Urinary bladder (tissue), 4 donors: ENCODE data around the gene PHAX. TPM values are rescaled to one million over a fixed set of nuclear protein-coding genes. Genes with fewer than 3 reads are reported as not detected.
A peak's percentile ranks its signal among the peaks of the same experiment; 100 is the strongest.
"Not testable (repeated sequence)": the region's sequence is repeated elsewhere in the genome, so short reads cannot be mapped to it uniquely, and the experiment has no call there.

Experiments used
- DNase-seq: peaks from one replicate; pipeline ENCODE4 v3.0.0-alpha.2; 2015; ENCODE audit errors: extremely low spot score
- H3K27ac ChIP-seq: one replicate; pipeline ENCODE4 v1.5.1; 2013; ENCODE audit warnings: low read depth, mild to moderate bottlenecking, moderate library complexity
- H3K36me3 ChIP-seq: one replicate; pipeline ENCODE4 v1.6.1; 2013; ENCODE audit warnings: mild to moderate bottlenecking, moderate library complexity; ENCODE audit not compliant: insufficient read depth
- H3K4me1 ChIP-seq: one replicate; pipeline ENCODE4 v1.6.1; 2013; ENCODE audit warnings: mild to moderate bottlenecking, moderate library complexity; ENCODE audit not compliant: insufficient read depth
- H3K4me3 ChIP-seq: one replicate; pipeline ENCODE4 v1.5.1; 2013; ENCODE audit warnings: low read depth, low read length
- whole genome bisulfite sequencing: extraction: QIAGEN DNeasy Blood & Tissue Kit; methylation state at CpG from one replicate; pipeline ENCODE4 v1.1.7; 2013; 5-methylcytosine and 5-hydroxymethylcytosine counted together
- polyA plus RNA-seq: library from polyadenylated mRNA; stranded (reverse); fragments of 200-250 nt; gene quantifications from one replicate; pipeline ENCODE4 v1.2.3, GENCODE V29; 2013
- total RNA-seq: library from RNA; depleted of rRNA; stranded (reverse); fragments of >200 nt; gene quantifications from one replicate; pipeline ENCODE4 v1.2.3, GENCODE V29; 2014
- donor health status: healthy with polysubstance abuse.
- donor health status: healthy.

PHAX gene, protein sequence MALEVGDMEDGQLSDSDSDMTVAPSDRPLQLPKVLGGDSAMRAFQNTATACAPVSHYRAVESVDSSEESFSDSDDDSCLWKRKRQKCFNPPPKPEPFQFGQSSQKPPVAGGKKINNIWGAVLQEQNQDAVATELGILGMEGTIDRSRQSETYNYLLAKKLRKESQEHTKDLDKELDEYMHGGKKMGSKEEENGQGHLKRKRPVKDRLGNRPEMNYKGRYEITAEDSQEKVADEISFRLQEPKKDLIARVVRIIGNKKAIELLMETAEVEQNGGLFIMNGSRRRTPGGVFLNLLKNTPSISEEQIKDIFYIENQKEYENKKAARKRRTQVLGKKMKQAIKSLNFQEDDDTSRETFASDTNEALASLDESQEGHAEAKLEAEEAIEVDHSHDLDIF
- total RNA-seq (47.1 TPM), polyA plus RNA-seq (27.6 TPM)

GRCh38 chr5:126600631-126601511, at the start of gene PHAX:
Gene PHAX, plus strand, starts transcription at chr5:126600947. Its CDS starts 16 bp downstream, at chr5:126600963.
- Histone ChIP-seq H3K4me3 (peak within 1 kb of the TSS; percentile 93), H3K36me3 (no peaks in the 10 kb centered on the region), H3K27ac (peak within 1 kb of the TSS; percentile 91), H3K4me1 (peaks cover 4% of the 10 kb centered on the region)
- DNase-seq: no peak
- 2% methylated on average over 79 of the region's 79 CpGs for WGBS

GRCh38 chr5:126552614-126553013, 48.1 kb upstream of the PHAX start:
- Histone ChIP-seq H3K36me3 (peaks cover 3% of the 10 kb centered on the region), H3K27ac (no peak overlapping the region), H3K4me3 (no peak overlapping the region), H3K4me1 (no peaks in the 10 kb centered on the region)
- DNase-seq: no peak
- WGBS: 96% methylated on average over 2 of the region's 2 CpGs

DNA sequence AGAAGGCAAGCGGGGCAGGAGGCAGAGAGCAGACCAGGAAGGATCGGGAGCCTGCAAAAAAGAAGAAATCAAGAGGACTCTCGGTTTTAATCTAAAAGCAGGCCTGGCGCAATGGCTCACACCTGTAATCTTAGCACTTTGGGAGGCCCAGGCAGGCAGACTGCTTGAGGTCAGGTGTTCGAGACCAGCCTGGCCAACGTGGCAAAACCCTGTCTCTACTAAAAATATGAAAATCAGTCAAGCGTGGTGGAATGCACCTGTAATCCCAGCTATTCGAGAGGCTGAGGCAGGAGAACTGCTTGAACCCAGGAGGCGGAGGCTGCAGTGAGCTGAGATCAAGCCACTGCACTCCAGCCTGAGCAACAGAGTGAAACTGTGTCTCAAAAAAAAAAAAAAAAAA, 45.6 kb upstream of the PHAX start:
- WGBS: 93% methylated on average over 9 of the region's 9 CpGs
- not testable (repeated sequence) for H3K4me1 ChIP-seq, DNase-seq, H3K4me3 ChIP-seq, H3K27ac ChIP-seq, H3K36me3 ChIP-seq

DNA sequence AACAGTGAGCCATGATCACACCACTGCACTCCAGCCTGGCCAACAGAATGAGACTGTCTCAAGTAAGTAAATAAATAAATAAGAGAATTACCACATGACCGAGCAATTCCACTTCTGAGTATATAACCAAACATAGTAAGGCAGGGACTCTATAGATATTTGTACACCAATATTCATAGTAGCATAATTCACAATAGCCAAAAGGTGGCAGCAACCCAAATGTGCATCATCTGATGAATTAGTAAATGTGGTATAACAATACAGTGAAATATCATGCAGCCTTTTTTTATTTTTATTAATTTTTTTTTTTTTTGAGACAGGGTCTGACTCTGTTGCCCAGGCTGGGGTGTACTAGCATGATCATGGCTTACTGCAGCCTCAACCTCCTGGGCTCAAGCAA, 38.8 kb upstream of the PHAX start:
- 79% methylated on average over 1 of the region's 1 CpG for WGBS
- DNase-seq: no peak
- H3K4me1 ChIP-seq: no peaks in the 10 kb centered on the region
- H3K36me3 ChIP-seq: peaks cover 2% of the 10 kb centered on the region
- H3K4me3 ChIP-seq: no peak overlapping the region
- no peak overlapping the region for H3K27ac ChIP-seq

GRCh38 chr5:126562823-126563222, 37.9 kb upstream of the PHAX start:
- H3K4me1 ChIP-seq: no peaks in the 10 kb centered on the region
- peaks cover 3% of the 10 kb centered on the region for H3K36me3 ChIP-seq
- no peak for DNase-seq
- 89% methylated on average over 2 of the region's 2 CpGs for WGBS
- no peak overlapping the region for H3K4me3 ChIP-seq
- no peak overlapping the region for H3K27ac ChIP-seq

GRCh38 chr5:126568206-126568755, 32.5 kb upstream of the PHAX start:
- H3K4me3 ChIP-seq: no peak overlapping the region
- no peak for DNase-seq
- no peak overlapping the region for H3K27ac ChIP-seq
- WGBS: 93% methylated on average over 4 of the region's 4 CpGs
- H3K36me3 ChIP-seq: peaks cover 4% of the 10 kb centered on the region
- H3K4me1 ChIP-seq: no peaks in the 10 kb centered on the region

- Histone ChIP-seq H3K4me1 (no peaks in the 10 kb centered on the region), H3K4me3 (no peak overlapping the region), H3K36me3 (peaks cover 3% of the 10 kb centered on the region), H3K27ac (no peak overlapping the region)
- DNase-seq: no peak
- WGBS: 92% methylated on average over 10 of the region's 10 CpGs
Observed at GRCh38 chr5:126575644-126576043, 25.1 kb upstream of the PHAX start.

GRCh38 chr5:126576974-126577373, 23.8 kb upstream of the PHAX start:
- no peak for DNase-seq
- 94% methylated on average over 5 of the region's 5 CpGs for WGBS
- H3K4me1 ChIP-seq: no peaks in the 10 kb centered on the region
- no peak overlapping the region for H3K27ac ChIP-seq
- H3K4me3 ChIP-seq: no peak overlapping the region
- H3K36me3 ChIP-seq: peaks cover 8% of the 10 kb centered on the region

GRCh38 chr5:126577415-126577814, 23.3 kb upstream of the PHAX start:
- WGBS: 95% methylated on average over 5 of the region's 5 CpGs
- Histone ChIP-seq H3K36me3 (peaks cover 8% of the 10 kb centered on the region), H3K27ac (no peak overlapping the region), H3K4me1 (no peaks in the 10 kb centered on the region), H3K4me3 (no peak overlapping the region)
- DNase-seq: no peak

GRCh38 chr5:126579716-126580115, 21.0 kb upstream of the PHAX start:
- H3K36me3 ChIP-seq: peaks cover 8% of the 10 kb centered on the region
- no peak for DNase-seq
- no peaks in the 10 kb centered on the region for H3K4me1 ChIP-seq
- no peak overlapping the region for H3K4me3 ChIP-seq
- 95% methylated on average over 2 of the region's 2 CpGs for WGBS
- H3K27ac ChIP-seq: no peak overlapping the region

DNA sequence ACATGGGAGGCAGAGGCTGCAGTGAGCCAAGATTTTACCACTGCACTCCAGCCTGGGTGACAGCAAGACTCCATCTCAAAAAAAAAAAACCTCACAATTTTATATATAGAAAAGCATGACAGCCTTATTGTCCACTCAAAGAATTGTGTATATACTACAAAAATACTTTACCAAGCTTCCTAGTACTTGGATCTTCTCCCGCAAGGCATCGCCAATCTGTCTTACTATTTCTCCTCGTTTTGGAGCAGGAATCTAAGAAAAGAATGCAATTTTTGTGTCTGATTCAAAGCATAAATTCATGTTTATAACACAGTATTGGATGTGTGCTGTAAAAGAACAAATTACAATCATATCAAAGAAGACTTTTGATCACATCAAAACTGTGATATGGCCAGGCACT, 17.0 kb upstream of the PHAX start:
- Histone ChIP-seq H3K36me3 (peaks cover 5% of the 10 kb centered on the region), H3K27ac (no peak overlapping the region), H3K4me3 (no peak overlapping the region), H3K4me1 (no peaks in the 10 kb centered on the region)
- 88% methylated on average over 3 of the region's 3 CpGs for WGBS
- no peak for DNase-seq

DNA sequence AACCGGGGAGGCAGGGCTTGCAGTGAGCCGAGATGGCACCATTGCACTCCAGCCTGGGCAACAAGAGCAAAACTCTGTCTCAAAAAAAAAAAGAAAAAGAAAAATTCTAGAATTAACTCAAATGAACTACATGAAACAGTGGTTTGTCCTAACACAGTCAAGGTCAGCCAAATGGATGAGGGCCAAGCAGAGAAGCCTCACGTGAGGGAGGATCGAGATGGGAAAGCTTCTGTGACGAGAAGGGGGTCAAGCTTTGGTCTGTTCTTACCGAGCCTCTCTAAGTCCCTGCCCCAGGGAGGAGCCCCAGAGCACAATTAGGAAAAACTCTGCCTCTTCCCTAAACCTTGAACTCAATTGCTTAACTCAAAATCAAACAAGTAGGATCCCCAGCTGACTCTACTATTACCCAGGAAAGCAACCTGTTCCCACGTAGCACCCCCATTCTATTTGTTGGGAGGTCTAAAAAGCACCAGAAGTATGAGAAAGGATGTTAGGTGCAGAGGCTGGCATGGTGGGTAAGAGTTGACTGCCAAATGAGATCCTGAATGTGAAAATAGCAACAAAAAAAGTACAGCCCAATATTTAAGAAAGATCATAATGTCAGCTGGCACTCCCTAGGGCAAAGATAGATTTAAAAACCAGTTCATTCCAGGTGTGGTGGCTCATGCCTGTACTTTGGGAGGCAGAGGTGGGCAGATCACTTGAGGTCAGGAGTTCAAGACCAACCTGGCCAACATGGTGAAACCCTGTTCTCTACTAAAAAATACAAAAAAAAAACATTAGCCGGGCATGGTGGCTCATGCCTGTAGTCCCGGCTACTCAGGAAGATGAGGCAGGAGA, 13.0 kb upstream of the PHAX start:
- WGBS: 80% methylated on average over 9 of the region's 9 CpGs
- peaks cover 5% of the 10 kb centered on the region for H3K36me3 ChIP-seq
- no peak overlapping the region for H3K27ac ChIP-seq

More for the DNA sequence above, 13.0 kb upstream of the PHAX start:
- no peak for DNase-seq
- Histone ChIP-seq H3K4me1 (no peaks in the 10 kb centered on the region), H3K4me3 (no peak overlapping the region)
